HepG2 (cell line): ENCODE data around the gene GSK3B. TPM values are rescaled to one million over a fixed set of nuclear protein-coding genes. Genes with fewer than 3 reads are reported as not detected.

ENCODE experiments used
- CEBPG ChIP-seq: IDR thresholded peaks from 2 replicates; pipeline ENCODE4 v1.6.1; 2016
- CHD2 ChIP-seq: IDR thresholded peaks from 2 replicates; pipeline ENCODE4 v1.6.1; 2011; ENCODE audit warnings: low read depth, low read length, improper control_type of control experiment
- GABPA ChIP-seq, 2 experiments: IDR thresholded peaks; 2 replicates each; pipeline ENCODE4 v1.6.1; 2011 to 2016; ENCODE audit warnings: low read depth in 2 of 2, low read length in 1 of 2, missing biosample characterization in 1 of 2, missing genetic modification characterization in 1 of 2
- IRF1 ChIP-seq: sonication (generic); formaldehyde crosslinking; IDR thresholded peaks from 2 replicates; pipeline ENCODE4 v1.4.0; 2020; ENCODE audit warnings: low read depth, mild to moderate bottlenecking, missing genetic modification reagents
- KDM5A ChIP-seq: fragments of 200-600 bp; sonication (generic); IDR thresholded peaks from 2 replicates; pipeline ENCODE4 v1.7.0; 2018; ENCODE audit warnings: antibody characterized with exemption, mild to moderate bottlenecking, low read length, borderline replicate concordance
- ONECUT2 ChIP-seq: sonication (generic); formaldehyde crosslinking; IDR thresholded peaks from 2 replicates; pipeline ENCODE4 v1.4.0; 2020; ENCODE audit warnings: missing genetic modification reagents
- POLR2AphosphoS2 ChIP-seq: IDR thresholded peaks from 2 replicates; pipeline ENCODE4 v1.6.1; 2011; ENCODE audit warnings: low read depth, low read length, improper control_type of control experiment
- TBX2 ChIP-seq: sonication (generic); formaldehyde crosslinking; IDR thresholded peaks from 2 replicates; pipeline ENCODE4 v1.5.0; 2020; ENCODE audit warnings: missing genetic modification reagents, mild to moderate bottlenecking, borderline replicate concordance
- TSC22D2 ChIP-seq: sonication (generic); formaldehyde crosslinking; IDR thresholded peaks from 2 replicates; pipeline ENCODE4 v1.5.1; 2020; ENCODE audit warnings: missing genetic modification reagents, mild to moderate bottlenecking, borderline replicate concordance
- ZBTB37 ChIP-seq: sonication (generic); formaldehyde crosslinking; IDR thresholded peaks from 2 replicates; pipeline ENCODE4 v1.4.0; 2020; ENCODE audit warnings: mild to moderate bottlenecking, missing genetic modification reagents
- ZC3H13 ChIP-seq: sonication (generic); formaldehyde crosslinking; IDR thresholded peaks from 2 replicates; pipeline ENCODE4 v1.8.1; 2023; ENCODE audit warnings: mild to moderate bottlenecking, missing genetic modification reagents, moderate library complexity
- ZC3H4 ChIP-seq: sonication (generic); formaldehyde crosslinking; IDR thresholded peaks from 2 replicates; pipeline ENCODE4 v1.4.0; 2020; ENCODE audit warnings: missing genetic modification reagents, borderline replicate concordance
- ZFP91 ChIP-seq: sonication (generic); formaldehyde crosslinking; IDR thresholded peaks from 2 replicates; pipeline ENCODE4 v1.9.0; 2022; ENCODE audit warnings: missing genetic modification reagents, mild to moderate bottlenecking, borderline replicate concordance
- ZNF234 ChIP-seq: sonication (generic); formaldehyde crosslinking; conservative IDR thresholded peaks from 2 replicates; pipeline ENCODE4 v1.5.1; 2020; ENCODE audit warnings: mild to moderate bottlenecking, missing genetic modification reagents
- ZNF34 ChIP-seq: sonication (generic); formaldehyde crosslinking; IDR thresholded peaks from 2 replicates; pipeline ENCODE4 v1.4.0; 2020; ENCODE audit warnings: mild to moderate bottlenecking, missing genetic modification reagents, borderline replicate concordance
- ZNF354B ChIP-seq: sonication (generic); formaldehyde crosslinking; IDR thresholded peaks from 2 replicates; pipeline ENCODE4 v1.8.0; 2022; ENCODE audit warnings: mild to moderate bottlenecking, missing genetic modification reagents
- ZNF446 ChIP-seq: sonication (generic); formaldehyde crosslinking; IDR thresholded peaks from 2 replicates; pipeline ENCODE4 v1.5.0; 2020; ENCODE audit warnings: mild to moderate bottlenecking, missing genetic modification reagents
- ZNF484 ChIP-seq: sonication (generic); formaldehyde crosslinking; IDR thresholded peaks from 2 replicates; pipeline ENCODE4 v1.5.1; 2020; ENCODE audit warnings: mild to moderate bottlenecking, low read depth, missing genetic modification reagents, borderline replicate concordance
- ZNF512 ChIP-seq: sonication (generic); formaldehyde crosslinking; IDR thresholded peaks from 2 replicates; pipeline ENCODE4 v1.4.0; 2020; ENCODE audit warnings: mild to moderate bottlenecking, missing genetic modification reagents
- ZSCAN31 ChIP-seq: sonication (generic); formaldehyde crosslinking; IDR thresholded peaks from 2 replicates; pipeline ENCODE4 v1.5.0; 2020; ENCODE audit warnings: low read depth, mild to moderate bottlenecking, missing genetic modification reagents
- polyA plus RNA-seq, 8 experiments: library from polyadenylated mRNA; depleted of rRNA in 3 of 8; stranded (reverse) in 7 of 8; unstranded in 1 of 8; fragments of >200 nt; fragmentation: Illumina TruSeq in 4 of 8; extraction: Trizol in 4 of 8; gene quantifications; 2 replicates each; pipeline versions ENCODE4 v1.2.1 to v1.2.3, GENCODE V29; 2011 to 2016; ENCODE audit warnings: low read depth in 4 of 8, missing spikeins in 1 of 8, mixed read lengths in 1 of 8; ENCODE audit not compliant: insufficient read depth in 1 of 8
- total RNA-seq, 5 experiments: library from RNA; depleted of rRNA; stranded (reverse); fragments of >200 nt; fragmentation: Illumina TruSeq; extraction: Trizol; gene quantifications; 2 replicates each; pipeline ENCODE4 v1.2.3, GENCODE V29; 2016; ENCODE audit warnings: low read depth in 1 of 5
- TF ChIP-seq, protein P1 (sequence below): sonication (generic); formaldehyde crosslinking; IDR thresholded peaks from 2 replicates; pipeline ENCODE4 v1.9.0; 2022; ENCODE audit warnings: low read depth, missing genetic modification reagents

The GSK3B gene
- total and polyA plus RNA-seq, 2 of the 13 experiments (the other 11 are each of a cell fraction or from before 2014, with no cell fraction given) = 22.3 to 30.1 TPM

- TF ChIP-seq, protein P1, sequence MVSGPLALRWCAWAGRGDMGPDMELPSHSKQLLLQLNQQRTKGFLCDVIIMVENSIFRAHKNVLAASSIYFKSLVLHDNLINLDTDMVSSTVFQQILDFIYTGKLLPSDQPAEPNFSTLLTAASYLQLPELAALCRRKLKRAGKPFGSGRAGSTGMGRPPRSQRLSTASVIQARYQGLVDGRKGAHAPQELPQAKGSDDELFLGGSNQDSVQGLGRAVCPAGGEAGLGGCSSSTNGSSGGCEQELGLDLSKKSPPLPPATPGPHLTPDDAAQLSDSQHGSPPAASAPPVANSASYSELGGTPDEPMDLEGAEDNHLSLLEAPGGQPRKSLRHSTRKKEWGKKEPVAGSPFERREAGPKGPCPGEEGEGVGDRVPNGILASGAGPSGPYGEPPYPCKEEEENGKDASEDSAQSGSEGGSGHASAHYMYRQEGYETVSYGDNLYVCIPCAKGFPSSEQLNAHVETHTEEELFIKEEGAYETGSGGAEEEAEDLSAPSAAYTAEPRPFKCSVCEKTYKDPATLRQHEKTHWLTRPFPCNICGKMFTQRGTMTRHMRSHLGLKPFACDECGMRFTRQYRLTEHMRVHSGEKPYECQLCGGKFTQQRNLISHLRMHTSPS (CRISPR knock-in tag) = peak; percentile 30; the same call in 1 of the 2 replicates
- TF ChIP-seq CEBPG (0 out of 2 replicates have a peak, but pooled peaks have one; percentile 15), ZC3H13 (CRISPR knock-in tag) (peak; percentile 94), ZC3H4 (CRISPR knock-in tag) (peak; percentile 14; the same call in 1 of the 2 replicates), ZNF34 (no peak), CHD2 (no peak), TBX2 (CRISPR knock-in tag) (no peak; the same call in none of the 2 replicates), TSC22D2 (CRISPR knock-in tag) (peak; percentile 37; the same call in 1 of the 2 replicates), POLR2AphosphoS2 (peak; percentile 86; the same call in 1 of the 2 replicates), KDM5A (peak; percentile 50; the same call in 1 of the 2 replicates), ONECUT2 (CRISPR knock-in tag) (no peak), ZNF354B (CRISPR knock-in tag) (no peak), ZNF512 (CRISPR knock-in tag) (no peak), ZNF234 (CRISPR knock-in tag) (no peak), ZBTB37 (CRISPR knock-in tag) (0 out of 2 replicates have a peak, but pooled peaks have one; percentile 44), GABPA (IDR thresholded peaks at IDR 0.05; ENCODE audit: low read depth, low read length) (peak; percentile 73), GABPA (CRISPR knock-in tag; IDR thresholded peaks at IDR 0.05; ENCODE audit: low read depth) (peak; percentile 94), IRF1 (CRISPR knock-in tag) (0 out of 2 replicates have a peak, but pooled peaks have one; percentile 25), ZSCAN31 (CRISPR knock-in tag) (peak; percentile 57), ZNF484 (CRISPR knock-in tag) (no peak), ZNF446 (CRISPR knock-in tag) (peak; percentile 98), ZFP91 (CRISPR knock-in tag) (peak; percentile 96; the same call in 1 of the 2 replicates)
Measured at GRCh38 chr3:120095226-120095978, 1.2 kb upstream of the GSK3B start (continued).
